GM12891 (cell line): Measurements from ENCODE around the gene STX2.

Experiments
- POLR2A ChIP-seq: IDR thresholded peaks from 2 replicates; pipeline ENCODE4 v1.6.1; 2011; ENCODE audit warnings: low read depth, low read length, control low read depth
- SPI1 ChIP-seq: IDR thresholded peaks from 2 replicates; pipeline ENCODE4 v1.6.1; 2011; ENCODE audit warnings: low read depth, low read length, control low read depth

GRCh38 chr12:130874696-130875095 is 35.6 kb upstream of the STX2 start:
- TF ChIP-seq POLR2A (no peak), SPI1 (no peak)
